ELF-1 (cell line): Measurements from ENCODE around the gene MICALL2.
A peak's percentile ranks its signal among the peaks of the same experiment; 100 is the strongest.

ENCODE experiments used
- DNase-seq: peaks from one replicate; pipeline ENCODE4 v3.0.0-alpha.2; 2016; ENCODE audit warnings: low read depth, low spot score

MICALL2 gene

GRCh38 chr7:1493129-1493528 lies 33.9 kb upstream of the MICALL2 start:
- no peak for DNase-seq

- no peak for DNase-seq
These were observed 33.4 kb upstream of the MICALL2 start for GRCh38 chr7:1492640-1493039.

GRCh38 chr7:1492221-1492620 lies 33.0 kb upstream of the MICALL2 start:
- no peak for DNase-seq

GRCh38 chr7:1490837-1491236 lies 31.6 kb upstream of the MICALL2 start:
- no peak for DNase-seq

GRCh38 chr7:1489336-1489735 lies 30.1 kb upstream of the MICALL2 start:
- no peak for DNase-seq

- no peak for DNase-seq
These were observed 28.7 kb upstream of the MICALL2 start for GRCh38 chr7:1488016-1488415.

GRCh38 chr7:1487466-1487865 lies 28.2 kb upstream of the MICALL2 start:
- DNase-seq, result no peak

- no peak for DNase-seq
These were observed 27.3 kb upstream of the MICALL2 start for GRCh38 chr7:1486571-1486970.

- DNase-seq, result no peak
These were observed 25.9 kb upstream of the MICALL2 start for GRCh38 chr7:1485156-1485555.

GRCh38 chr7:1484569-1484968 lies 25.3 kb upstream of the MICALL2 start:
- no peak for DNase-seq

- DNase-seq, result no peak
These were observed 24.6 kb upstream of the MICALL2 start for GRCh38 chr7:1483536-1484505.

- DNase-seq, result no peak
These were observed 23.8 kb upstream of the MICALL2 start for GRCh38 chr7:1483079-1483478.

GRCh38 chr7:1481300-1481699 lies 22.0 kb upstream of the MICALL2 start:
- no peak for DNase-seq

GRCh38 chr7:1480670-1481069 lies 21.4 kb upstream of the MICALL2 start:
- no peak for DNase-seq

GRCh38 chr7:1479287-1479686 lies 20.0 kb upstream of the MICALL2 start:
- DNase-seq, result no peak

- DNase-seq, result no peak
These were observed 19.2 kb upstream of the MICALL2 start for GRCh38 chr7:1478480-1478879.

- DNase-seq, result no peak
These were observed 17.6 kb upstream of the MICALL2 start for GRCh38 chr7:1476859-1477258.

- DNase-seq, result no peak
These were observed 16.7 kb upstream of the MICALL2 start for GRCh38 chr7:1475991-1476390.

- DNase-seq, result no peak
These were observed 16.1 kb upstream of the MICALL2 start for GRCh38 chr7:1475393-1475792.

- no peak for DNase-seq
These were observed 15.5 kb upstream of the MICALL2 start for GRCh38 chr7:1474736-1475135.

- peak; percentile 98 for DNase-seq
These were observed 14.7 kb upstream of the MICALL2 start for GRCh38 chr7:1473864-1474512.

- no peak for DNase-seq
These were observed 11.6 kb upstream of the MICALL2 start for GRCh38 chr7:1470901-1471300.
